Suppressor macrophage (primary cell): ENCODE measurements around the gene STK39.

Experiments
- DNase-seq, 4 experiments: peaks; one replicate each; pipeline ENCODE4 v3.0.0-alpha.2; 2020 to 2022

STK39 gene

GRCh38 chr2:167987558-167987957, 259.8 kb downstream of the STK39 start:
- DNase-seq, result peak in 1 of 4 experiments; percentile 10

- DNase-seq, result no peak
Measured at GRCh38 chr2:167987026-167987425, 260.4 kb downstream of the STK39 start.

GRCh38 chr2:167986223-167986622, 261.2 kb downstream of the STK39 start:
- DNase-seq, result no peak

- DNase-seq, result no peak
Measured at GRCh38 chr2:167981945-167982344, 265.4 kb downstream of the STK39 start.

GRCh38 chr2:167980439-167980838, 267.0 kb downstream of the STK39 start:
- no peak for DNase-seq

DNA sequence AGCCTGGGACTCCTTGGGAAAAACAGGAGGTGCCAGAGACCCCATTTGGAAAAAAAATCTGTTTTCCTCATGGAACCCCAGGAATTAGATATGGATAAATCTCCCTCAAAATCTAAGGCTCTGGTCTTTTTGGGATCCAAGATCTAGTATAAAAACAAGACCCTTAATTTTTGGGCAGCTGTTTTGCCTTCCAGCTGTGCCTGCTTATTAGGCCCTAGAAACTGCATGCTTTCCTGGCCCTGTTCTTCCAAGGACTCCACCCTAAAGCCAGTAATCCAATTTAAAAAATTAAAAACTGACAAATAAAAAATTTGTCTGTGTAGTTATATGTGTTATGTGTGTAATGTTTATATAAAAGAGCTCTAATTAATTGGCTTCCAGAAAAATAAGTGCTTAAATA, 274.6 kb downstream of the STK39 start:
- no peak for DNase-seq

GRCh38 chr2:167972020-167972419, 275.4 kb downstream of the STK39 start:
- no peak for DNase-seq

GRCh38 chr2:167966937-167967913, 280.2 kb downstream of the STK39 start:
- DNase-seq, result no peak

DNA sequence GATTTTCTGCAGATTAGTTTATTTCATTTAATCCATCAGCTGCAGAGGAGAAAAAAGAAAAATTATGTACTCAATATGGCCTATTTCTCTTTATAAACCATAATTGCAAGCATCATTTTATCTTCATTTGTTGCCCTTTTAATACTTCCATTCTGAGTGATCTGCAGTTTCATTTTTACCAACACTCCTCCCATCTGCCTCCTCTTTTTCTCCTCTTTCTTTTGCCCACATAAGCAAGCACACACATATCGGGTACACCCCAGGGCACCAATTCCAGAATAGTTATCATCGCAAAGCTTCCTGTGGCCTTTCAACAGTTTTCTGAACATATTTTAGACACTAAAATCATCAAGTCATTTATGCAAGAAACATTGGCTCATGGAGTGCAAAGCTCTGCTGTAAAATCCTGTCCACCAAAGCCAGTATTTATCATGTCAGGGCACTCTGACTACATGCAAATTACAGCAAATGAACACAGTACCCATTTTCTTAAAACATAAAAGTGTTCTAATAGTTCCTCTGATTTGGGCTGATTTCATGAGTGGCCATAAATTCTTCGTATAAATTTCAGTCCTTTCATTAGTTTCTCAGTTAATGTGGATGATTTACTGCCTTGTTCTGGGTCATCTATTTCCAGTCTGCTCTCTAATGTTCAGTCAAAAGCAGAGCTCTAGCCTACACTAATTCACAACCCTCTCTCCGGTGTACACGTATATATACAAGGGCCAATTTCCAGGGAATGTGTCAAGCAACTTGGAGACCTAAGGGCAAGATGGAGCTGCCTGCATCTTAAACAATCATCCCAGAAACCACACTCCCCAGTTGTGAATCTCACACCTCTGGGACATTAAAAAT, 281.3 kb downstream of the STK39 start:
- DNase-seq, result no peak

DNA sequence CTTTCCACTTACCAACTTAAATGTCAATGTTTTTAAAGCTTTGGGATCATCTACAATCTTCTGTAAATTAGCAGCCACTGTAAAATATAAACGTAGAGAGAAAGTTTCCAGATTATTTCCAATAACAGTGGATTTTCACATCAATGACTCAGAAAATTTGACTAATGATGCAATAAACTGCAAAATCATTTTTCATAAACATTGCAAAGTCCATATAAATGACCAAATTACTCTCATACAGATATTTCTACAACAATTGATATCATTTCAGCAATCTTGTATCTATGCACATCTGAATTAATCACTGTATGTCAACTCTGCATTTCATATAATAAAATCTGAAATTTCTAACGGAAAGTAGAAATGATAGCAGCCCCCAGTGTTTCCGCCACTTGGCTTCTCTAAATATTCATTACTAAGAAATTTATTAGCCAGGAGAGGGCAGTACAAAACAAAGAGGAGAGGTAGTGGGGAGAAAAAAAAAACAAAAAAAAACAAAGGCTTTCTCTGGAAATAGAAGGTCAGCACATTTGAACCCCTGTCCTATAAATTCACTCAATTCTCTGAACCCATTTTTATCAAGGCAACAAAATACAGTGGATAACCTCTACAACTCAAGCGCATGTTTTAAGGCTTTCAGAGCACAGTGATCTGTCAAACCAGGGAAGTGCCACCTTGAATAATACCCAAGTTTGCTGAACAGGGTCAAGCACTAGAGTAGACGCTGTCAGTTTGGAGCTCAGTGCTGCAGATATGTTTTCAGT, 282.6 kb downstream of the STK39 start:
- peak in 2 of 4 experiments; percentile 10 to 18 for DNase-seq

DNA sequence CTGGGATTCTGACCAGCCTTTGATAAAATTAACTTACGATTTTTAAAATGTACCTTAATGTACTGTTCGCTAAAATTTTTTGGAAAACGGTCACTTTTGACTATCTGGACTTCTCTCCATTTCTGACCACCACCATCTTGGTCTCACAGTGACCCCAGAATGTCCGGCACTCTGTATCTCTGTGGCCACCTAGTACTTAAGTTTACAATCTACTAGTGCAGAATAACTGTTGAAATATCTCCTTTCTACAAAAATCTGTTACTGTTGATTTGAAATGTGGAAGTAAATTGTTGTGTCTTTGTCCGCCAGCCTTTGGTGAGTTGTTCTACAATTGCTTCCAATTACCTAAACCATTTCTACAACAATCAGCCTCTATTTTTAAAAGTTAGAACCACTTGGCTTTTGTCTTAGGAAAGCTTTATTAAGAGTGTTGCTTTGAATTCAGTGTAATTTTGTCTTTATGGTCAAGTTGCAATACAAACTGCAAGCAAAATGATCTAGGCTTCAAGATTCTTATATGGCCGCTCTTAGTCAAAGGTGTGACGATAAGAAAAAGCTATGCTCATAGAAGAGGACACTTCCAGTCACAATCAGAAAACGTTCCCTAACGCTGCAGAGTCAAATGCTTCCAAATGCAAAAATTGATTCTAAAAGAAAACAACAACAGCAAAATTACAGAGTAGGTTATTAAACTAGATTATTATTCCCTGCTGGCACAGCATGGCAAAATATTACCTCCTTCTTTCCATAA, 283.3 kb downstream of the STK39 start:
- DNase-seq, result no peak

DNA sequence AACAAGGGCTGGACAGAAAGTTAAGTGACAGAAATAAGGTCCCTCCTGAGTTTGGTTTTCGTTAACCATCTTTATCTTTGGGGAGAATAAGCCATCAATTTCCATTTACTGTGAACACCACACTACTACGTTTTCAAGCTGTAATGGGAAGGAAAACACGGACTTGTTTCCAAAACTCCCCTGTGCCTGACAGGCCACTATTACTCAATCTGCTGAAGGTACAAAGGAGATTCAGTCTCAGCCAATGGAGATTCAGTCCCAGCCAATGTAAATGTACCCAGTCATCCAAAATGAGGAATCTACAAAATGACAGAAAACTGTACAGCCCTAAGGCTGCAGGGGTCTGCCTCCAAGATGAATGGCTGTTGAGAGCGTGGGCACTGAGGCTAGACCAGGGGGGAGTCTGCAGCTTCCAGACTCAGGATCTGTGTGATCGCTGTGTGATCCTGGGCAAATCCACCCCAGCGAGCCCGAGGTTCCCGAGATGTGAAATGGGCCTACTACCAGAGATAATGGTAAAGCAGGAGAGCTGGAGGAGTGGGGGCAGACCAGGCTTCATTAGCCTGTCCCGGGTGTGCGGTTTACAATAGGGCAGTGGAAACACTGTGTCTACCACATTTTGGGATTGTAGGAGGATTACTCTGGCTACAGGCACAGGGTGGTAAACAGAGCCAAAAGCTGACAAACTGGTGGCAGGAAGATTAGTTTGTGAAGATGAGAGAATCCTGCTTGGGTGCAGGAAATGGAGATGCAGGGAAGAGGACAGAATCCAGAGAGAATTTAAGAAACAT, 284.8 kb downstream of the STK39 start:
- no peak for DNase-seq

- no peak for DNase-seq
Measured at GRCh38 chr2:167961536-167962048, 285.8 kb downstream of the STK39 start.

DNA sequence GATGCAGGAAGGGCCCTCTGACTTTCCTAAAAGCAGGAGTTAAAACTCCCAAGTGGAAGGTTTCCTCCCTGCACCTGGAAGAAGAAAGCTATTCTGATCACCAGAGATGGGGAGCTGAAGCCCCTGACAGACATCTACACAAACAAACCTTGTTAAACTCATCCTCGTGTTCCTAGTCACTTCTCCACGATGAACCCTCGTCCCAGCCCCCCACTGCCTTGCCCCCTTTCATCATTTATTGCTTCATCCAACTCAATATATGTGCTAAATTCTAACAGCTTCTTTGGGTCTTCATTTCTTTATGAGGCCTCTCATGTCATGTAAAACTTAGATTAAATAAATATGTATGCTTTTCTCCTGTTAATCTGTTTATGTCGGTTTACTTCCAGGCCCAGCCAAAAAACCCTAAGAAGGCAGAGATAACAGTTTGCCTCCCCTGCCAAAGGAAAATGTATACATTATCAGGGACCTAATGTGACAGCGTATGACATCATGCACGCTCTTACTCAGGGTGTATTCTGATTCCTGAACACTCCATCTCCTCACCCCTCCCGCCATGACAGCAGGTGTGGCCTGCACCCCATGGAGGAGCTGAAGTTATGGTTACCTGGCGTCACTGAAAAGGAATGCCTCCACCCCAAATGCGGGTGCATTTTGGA, 287.2 kb downstream of the STK39 start:
- no peak for DNase-seq

GRCh38 chr2:167957662-167958061, 289.7 kb downstream of the STK39 start:
- DNase-seq, result no peak

DNA sequence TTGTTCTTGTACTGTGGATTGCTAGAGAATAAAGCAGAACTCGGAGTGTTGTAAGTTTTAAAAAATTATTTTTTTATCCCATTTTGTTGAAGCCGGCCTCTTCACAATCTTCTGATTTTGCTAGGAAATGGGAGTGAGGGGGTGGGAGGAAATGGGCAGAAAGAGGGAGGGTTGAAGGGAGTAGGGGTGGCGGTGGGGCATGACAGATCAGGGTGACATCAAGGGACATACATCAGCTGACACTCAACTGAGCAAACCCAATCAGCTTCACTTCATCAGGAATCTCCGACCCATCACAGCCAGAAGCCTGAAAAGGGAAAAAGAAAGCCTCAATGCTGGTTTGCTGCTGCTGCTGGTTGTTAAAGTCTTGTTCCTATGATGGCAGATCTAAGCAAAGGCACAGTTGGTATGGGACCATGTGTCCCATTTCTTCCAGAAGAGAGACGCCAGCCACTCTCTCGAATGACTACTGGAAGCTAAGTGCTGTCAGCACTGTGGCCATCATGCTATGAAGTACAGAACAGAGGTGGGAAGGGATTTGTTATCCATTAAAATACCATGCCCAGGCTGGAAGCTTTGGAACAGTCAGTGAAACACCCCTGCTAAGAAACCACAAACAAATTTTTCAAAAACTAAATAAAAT, 292.0 kb downstream of the STK39 start:
- DNase-seq, result no peak

GRCh38 chr2:167954495-167954894, 292.9 kb downstream of the STK39 start:
- DNase-seq, result no peak

DNA sequence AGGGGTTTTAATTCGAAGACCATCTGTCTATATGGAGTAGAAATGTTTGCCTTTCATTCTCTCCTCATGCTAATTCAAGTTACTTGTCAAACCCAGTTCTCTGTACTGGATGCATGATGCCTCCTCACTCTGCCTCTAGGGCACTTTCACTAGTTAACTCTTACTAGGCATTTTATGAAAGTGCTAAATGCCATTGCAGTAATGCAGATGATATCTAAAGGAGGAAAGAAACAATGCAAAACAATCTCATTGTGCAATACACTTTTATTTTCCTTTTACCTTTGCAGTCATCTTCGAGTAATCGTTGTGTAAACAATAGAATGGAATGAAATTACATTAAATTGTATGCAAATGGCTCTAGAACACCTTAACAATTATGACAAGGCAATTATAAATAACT, 293.6 kb downstream of the STK39 start:
- no peak for DNase-seq

DNA sequence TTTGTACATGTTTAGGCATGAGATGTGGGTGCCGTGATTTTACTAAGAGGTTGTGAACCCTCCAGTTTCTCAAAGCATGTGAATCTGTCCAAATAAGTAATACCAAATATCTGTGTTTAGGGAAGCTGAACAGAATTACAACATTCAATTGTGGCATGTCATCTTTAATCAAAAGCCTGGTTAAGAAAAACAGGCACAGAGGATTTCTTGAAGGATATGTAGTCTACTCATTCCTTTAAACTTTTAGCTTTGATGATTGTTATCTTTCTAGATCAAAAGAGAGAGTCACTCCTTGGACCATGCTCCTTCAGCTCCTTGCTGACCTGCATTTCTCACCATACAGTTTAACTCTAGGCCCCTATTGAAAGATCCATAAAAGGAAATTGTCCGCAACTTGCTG, 296.8 kb downstream of the STK39 start:
- no peak for DNase-seq

GRCh38 chr2:167946441-167946841, 301.0 kb downstream of the STK39 start:
- no peak for DNase-seq
